Measurements from ENCODE around the gene DNAJC12. TPM values are rescaled to one million over a fixed set of nuclear protein-coding genes. Genes with fewer than 3 reads are reported as not detected.

The DNAJC12 gene
- total and polyA plus RNA-seq, 2 of the 8 experiments (the other 6 are each of a cell fraction or from before 2014, with no cell fraction given) = 0.86 to 4.2 TPM

- TF ChIP-seq, protein P1, sequence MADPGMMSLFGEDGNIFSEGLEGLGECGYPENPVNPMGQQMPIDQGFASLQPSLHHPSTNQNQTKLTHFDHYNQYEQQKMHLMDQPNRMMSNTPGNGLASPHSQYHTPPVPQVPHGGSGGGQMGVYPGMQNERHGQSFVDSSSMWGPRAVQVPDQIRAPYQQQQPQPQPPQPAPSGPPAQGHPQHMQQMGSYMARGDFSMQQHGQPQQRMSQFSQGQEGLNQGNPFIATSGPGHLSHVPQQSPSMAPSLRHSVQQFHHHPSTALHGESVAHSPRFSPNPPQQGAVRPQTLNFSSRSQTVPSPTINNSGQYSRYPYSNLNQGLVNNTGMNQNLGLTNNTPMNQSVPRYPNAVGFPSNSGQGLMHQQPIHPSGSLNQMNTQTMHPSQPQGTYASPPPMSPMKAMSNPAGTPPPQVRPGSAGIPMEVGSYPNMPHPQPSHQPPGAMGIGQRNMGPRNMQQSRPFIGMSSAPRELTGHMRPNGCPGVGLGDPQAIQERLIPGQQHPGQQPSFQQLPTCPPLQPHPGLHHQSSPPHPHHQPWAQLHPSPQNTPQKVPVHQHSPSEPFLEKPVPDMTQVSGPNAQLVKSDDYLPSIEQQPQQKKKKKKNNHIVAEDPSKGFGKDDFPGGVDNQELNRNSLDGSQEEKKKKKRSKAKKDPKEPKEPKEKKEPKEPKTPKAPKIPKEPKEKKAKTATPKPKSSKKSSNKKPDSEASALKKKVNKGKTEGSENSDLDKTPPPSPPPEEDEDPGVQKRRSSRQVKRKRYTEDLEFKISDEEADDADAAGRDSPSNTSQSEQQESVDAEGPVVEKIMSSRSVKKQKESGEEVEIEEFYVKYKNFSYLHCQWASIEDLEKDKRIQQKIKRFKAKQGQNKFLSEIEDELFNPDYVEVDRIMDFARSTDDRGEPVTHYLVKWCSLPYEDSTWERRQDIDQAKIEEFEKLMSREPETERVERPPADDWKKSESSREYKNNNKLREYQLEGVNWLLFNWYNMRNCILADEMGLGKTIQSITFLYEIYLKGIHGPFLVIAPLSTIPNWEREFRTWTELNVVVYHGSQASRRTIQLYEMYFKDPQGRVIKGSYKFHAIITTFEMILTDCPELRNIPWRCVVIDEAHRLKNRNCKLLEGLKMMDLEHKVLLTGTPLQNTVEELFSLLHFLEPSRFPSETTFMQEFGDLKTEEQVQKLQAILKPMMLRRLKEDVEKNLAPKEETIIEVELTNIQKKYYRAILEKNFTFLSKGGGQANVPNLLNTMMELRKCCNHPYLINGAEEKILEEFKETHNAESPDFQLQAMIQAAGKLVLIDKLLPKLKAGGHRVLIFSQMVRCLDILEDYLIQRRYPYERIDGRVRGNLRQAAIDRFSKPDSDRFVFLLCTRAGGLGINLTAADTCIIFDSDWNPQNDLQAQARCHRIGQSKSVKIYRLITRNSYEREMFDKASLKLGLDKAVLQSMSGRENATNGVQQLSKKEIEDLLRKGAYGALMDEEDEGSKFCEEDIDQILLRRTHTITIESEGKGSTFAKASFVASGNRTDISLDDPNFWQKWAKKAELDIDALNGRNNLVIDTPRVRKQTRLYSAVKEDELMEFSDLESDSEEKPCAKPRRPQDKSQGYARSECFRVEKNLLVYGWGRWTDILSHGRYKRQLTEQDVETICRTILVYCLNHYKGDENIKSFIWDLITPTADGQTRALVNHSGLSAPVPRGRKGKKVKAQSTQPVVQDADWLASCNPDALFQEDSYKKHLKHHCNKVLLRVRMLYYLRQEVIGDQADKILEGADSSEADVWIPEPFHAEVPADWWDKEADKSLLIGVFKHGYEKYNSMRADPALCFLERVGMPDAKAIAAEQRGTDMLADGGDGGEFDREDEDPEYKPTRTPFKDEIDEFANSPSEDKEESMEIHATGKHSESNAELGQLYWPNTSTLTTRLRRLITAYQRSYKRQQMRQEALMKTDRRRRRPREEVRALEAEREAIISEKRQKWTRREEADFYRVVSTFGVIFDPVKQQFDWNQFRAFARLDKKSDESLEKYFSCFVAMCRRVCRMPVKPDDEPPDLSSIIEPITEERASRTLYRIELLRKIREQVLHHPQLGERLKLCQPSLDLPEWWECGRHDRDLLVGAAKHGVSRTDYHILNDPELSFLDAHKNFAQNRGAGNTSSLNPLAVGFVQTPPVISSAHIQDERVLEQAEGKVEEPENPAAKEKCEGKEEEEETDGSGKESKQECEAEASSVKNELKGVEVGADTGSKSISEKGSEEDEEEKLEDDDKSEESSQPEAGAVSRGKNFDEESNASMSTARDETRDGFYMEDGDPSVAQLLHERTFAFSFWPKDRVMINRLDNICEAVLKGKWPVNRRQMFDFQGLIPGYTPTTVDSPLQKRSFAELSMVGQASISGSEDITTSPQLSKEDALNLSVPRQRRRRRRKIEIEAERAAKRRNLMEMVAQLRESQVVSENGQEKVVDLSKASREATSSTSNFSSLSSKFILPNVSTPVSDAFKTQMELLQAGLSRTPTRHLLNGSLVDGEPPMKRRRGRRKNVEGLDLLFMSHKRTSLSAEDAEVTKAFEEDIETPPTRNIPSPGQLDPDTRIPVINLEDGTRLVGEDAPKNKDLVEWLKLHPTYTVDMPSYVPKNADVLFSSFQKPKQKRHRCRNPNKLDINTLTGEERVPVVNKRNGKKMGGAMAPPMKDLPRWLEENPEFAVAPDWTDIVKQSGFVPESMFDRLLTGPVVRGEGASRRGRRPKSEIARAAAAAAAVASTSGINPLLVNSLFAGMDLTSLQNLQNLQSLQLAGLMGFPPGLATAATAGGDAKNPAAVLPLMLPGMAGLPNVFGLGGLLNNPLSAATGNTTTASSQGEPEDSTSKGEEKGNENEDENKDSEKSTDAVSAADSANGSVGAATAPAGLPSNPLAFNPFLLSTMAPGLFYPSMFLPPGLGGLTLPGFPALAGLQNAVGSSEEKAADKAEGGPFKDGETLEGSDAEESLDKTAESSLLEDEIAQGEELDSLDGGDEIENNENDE (IDR thresholded peaks at IDR 0.05; ENCODE audit: insufficient replicate concordance, low read length) = no peak
- peak; percentile 55 for TF ChIP-seq SAP30 (IDR thresholded peaks at IDR 0.05; ENCODE audit: insufficient read depth, insufficient replicate concordance, low read length)
- no peak for TF ChIP-seq NANOG (IDR thresholded peaks at IDR 0.05; ENCODE audit: insufficient read depth, low read depth, low read length, poor library complexity, severe bottlenecking)
- TF ChIP-seq JUND (IDR thresholded peaks at IDR 0.05; ENCODE audit: low read length) = no peak
- TF ChIP-seq RFX5 (IDR thresholded peaks at IDR 0.05; ENCODE audit: borderline replicate concordance, low read depth, low read length) = no peak
- TF ChIP-seq EZH2 (IDR thresholded peaks at IDR 0.05; ENCODE audit: low read depth, low read length, severe bottlenecking) = no peak
- no peak for TF ChIP-seq MAFK (IDR thresholded peaks at IDR 0.05; ENCODE audit: low read depth, low read length)
- TF ChIP-seq FOSL1 (IDR thresholded peaks at IDR 0.05; ENCODE audit: insufficient read depth, low read depth, low read length) = no peak
- TF ChIP-seq CHD2 (IDR thresholded peaks at IDR 0.05; ENCODE audit: low read length) = peak; percentile 99
- TF ChIP-seq PHF8 (conservative IDR thresholded peaks at IDR 0.05; ENCODE audit: low read depth, low read length) = peak; percentile 77
- TF ChIP-seq SP4 (IDR thresholded peaks at IDR 0.05; ENCODE audit: low read length) = no peak
Measured at GRCh38 chr10:67849331-67850011, 11.5 kb upstream of the DNAJC12 start (continued).
